Measurements from ENCODE around the gene TBC1D14.

Gene TBC1D14

DNA sequence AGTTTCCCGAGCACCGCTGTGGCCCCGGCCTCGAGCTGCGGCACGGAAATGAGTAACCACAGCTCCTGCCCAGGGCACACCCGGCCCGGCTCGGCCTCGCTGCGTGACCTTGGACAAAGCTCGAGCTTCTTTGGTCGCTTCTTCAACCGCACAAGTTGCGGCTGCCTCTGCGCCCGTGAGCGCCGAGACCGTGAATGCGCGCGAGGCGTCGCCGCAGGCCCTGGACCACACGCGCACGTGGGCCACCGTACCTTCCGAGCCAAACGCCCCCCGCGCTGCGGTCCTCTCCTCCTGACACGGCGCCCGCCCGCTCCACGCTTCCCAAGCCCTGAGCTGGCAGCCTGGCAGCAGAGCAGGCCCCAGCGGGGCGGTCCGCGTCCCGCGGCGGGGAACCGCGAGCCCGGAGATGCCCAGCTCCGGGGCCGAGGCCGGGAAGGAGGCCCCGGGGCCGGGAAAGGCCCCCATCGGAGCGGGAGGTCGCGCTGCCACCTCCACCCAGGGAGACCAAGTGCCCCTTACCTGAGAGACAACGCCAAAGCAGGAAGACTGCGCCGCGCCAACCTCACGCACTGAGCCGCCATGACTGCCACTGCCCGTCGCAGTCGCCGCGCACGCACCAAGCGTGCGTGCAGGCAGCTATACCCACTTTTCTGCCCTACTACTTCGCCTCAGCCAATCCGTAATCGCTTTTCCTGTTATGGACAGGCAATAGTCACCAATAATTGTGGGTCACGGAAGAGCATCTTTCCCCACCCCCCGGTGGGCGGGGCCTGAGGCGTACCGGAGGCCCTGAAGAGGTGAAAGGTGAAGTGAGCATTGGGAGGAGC, 158.0 kb downstream of the TBC1D14 start, which contains the start of gene GRPEL1:
GRPEL1 (minus strand) TSS at position 613 of the 827 bp plus-strand sequence; CDS start at position 581, 32 bp downstream.
- H3K36me3 ChIP-seq (ENCODE audit: control insufficient read depth in 1 of 2, insufficient read depth in 2 of 2, low read length in 2 of 2), result peaks cover 9 to 13% of the 10 kb centered on the region in 2 experiments
- peak within 1 kb of the TSS; percentile 94 for H2BK120ac ChIP-seq (ENCODE audit: insufficient read depth, low read length, poor library complexity)
- H2AFZ ChIP-seq (ENCODE audit: insufficient read depth, low read length, poor library complexity), result peak within 1 kb of the TSS; percentile 98
- H3K4me1 ChIP-seq (ENCODE audit: control insufficient read depth in 1 of 2, insufficient read depth in 2 of 2, low read length in 2 of 2), result peaks cover 7% of the 10 kb centered on the region in 2 experiments
- H2BK5ac ChIP-seq (ENCODE audit: low read depth, low read length, poor library complexity), result peak within 1 kb of the TSS; percentile 77
- peak within 1 kb of the TSS; percentile 94 for H3K14ac ChIP-seq (ENCODE audit: low read length)
- no peak within 1 kb of the TSS for H3K27ac ChIP-seq (ENCODE audit: low read depth, low read length)
- H3K79me1 ChIP-seq (ENCODE audit: low read length), result peaks cover 8% of the 10 kb centered on the region
- H2AK5ac ChIP-seq (ENCODE audit: low read length), result peak within 1 kb of the TSS; percentile 17
- H3K27me3 ChIP-seq (ENCODE audit: insufficient read depth, low read length), result no peaks in the 10 kb centered on the region
- peak; percentile 99 to 100 for DNase-seq
- H4K91ac ChIP-seq (ENCODE audit: low read depth, low read length), result peak within 1 kb of the TSS; percentile 67
- peak within 1 kb of the TSS; percentile 96 for H4K8ac ChIP-seq (ENCODE audit: low read depth, low read length)
- no CpG with 5 or more reads among the region's 81 CpGs for WGBS (ENCODE audit: extremely low coverage, insufficient coverage, insufficient read length)
- no peak within 1 kb of the TSS for H2BK12ac ChIP-seq (ENCODE audit: low read length)
- peaks cover 14% of the 10 kb centered on the region for H3K79me2 ChIP-seq (ENCODE audit: control insufficient read depth, insufficient read depth, low read length, poor library complexity)
- H4K12ac ChIP-seq (ENCODE audit: low read depth, low read length), result peak within 1 kb of the TSS; percentile 87
- no peak within 1 kb of the TSS for H3K23ac ChIP-seq (ENCODE audit: low read length)
- H3K4me3 ChIP-seq (ENCODE audit: low read depth, low read length), result peak within 1 kb of the TSS; percentile 98
- H3K9ac ChIP-seq (ENCODE audit: low read length), result peak within 1 kb of the TSS; percentile 94
- peak within 1 kb of the TSS; percentile 67 for H3K4ac ChIP-seq (ENCODE audit: low read depth, low read length)
- peak within 1 kb of the TSS; percentile 87 for H3K18ac ChIP-seq (ENCODE audit: low read length)
- no peaks in the 10 kb centered on the region for H3K9me3 ChIP-seq (ENCODE audit: insufficient read depth, low read depth, low read length)
- peak within 1 kb of the TSS; percentile 95 for H3K4me2 ChIP-seq (ENCODE audit: low read length)

GRCh38 chr4:7068279-7068842, 158.7 kb downstream of the TBC1D14 start:
- H4K8ac ChIP-seq (ENCODE audit: low read depth, low read length), result peak overlapping the region; percentile 96
- no peaks in the 10 kb centered on the region for H3K9me3 ChIP-seq (ENCODE audit: insufficient read depth, low read depth, low read length)
- H3K14ac ChIP-seq (ENCODE audit: low read length), result peak overlapping the region; percentile 94
- peak overlapping the region; percentile 87 for H3K18ac ChIP-seq (ENCODE audit: low read length)
- peak overlapping the region; percentile 76 for H3K4me3 ChIP-seq (ENCODE audit: low read depth, low read length)
- peaks cover 14% of the 10 kb centered on the region for H3K79me2 ChIP-seq (ENCODE audit: control insufficient read depth, insufficient read depth, low read length, poor library complexity)
- H2BK5ac ChIP-seq (ENCODE audit: low read depth, low read length, poor library complexity), result peak overlapping the region; percentile 77
- WGBS (ENCODE audit: extremely low coverage, insufficient coverage, insufficient read length), result no CpG with 5 or more reads among the region's 50 CpGs
- peak overlapping the region; percentile 14 for H3K9ac ChIP-seq (ENCODE audit: low read length)
- DNase-seq, result no peak
- H2AK5ac ChIP-seq (ENCODE audit: low read length), result no peak overlapping the region
- H4K12ac ChIP-seq (ENCODE audit: low read depth, low read length), result peak overlapping the region; percentile 61
- H3K4me1 ChIP-seq (ENCODE audit: control insufficient read depth in 1 of 2, insufficient read depth in 2 of 2, low read length in 2 of 2), result peaks cover 7% of the 10 kb centered on the region in 2 experiments
- peak overlapping the region; percentile 98 for H2AFZ ChIP-seq (ENCODE audit: insufficient read depth, low read length, poor library complexity)
- H4K91ac ChIP-seq (ENCODE audit: low read depth, low read length), result peak overlapping the region; percentile 67
- no peak overlapping the region for H3K27ac ChIP-seq (ENCODE audit: low read depth, low read length)
- H3K27me3 ChIP-seq (ENCODE audit: insufficient read depth, low read length), result no peaks in the 10 kb centered on the region
- H2BK12ac ChIP-seq (ENCODE audit: low read length), result no peak overlapping the region
- H3K4ac ChIP-seq (ENCODE audit: low read depth, low read length), result peak overlapping the region; percentile 23
- H3K23ac ChIP-seq (ENCODE audit: low read length), result no peak overlapping the region
- peak overlapping the region; percentile 95 for H3K4me2 ChIP-seq (ENCODE audit: low read length)
- peaks cover 5 to 7% of the 10 kb centered on the region in 2 experiments for H3K36me3 ChIP-seq (ENCODE audit: control insufficient read depth in 1 of 2, insufficient read depth in 2 of 2, low read length in 2 of 2)
- peaks cover 8% of the 10 kb centered on the region for H3K79me1 ChIP-seq (ENCODE audit: low read length)
- peak overlapping the region; percentile 94 for H2BK120ac ChIP-seq (ENCODE audit: insufficient read depth, low read length, poor library complexity)

GRCh38 chr4:7068883-7069282, 159.3 kb downstream of the TBC1D14 start:
- H4K12ac ChIP-seq (ENCODE audit: low read depth, low read length), result no peak overlapping the region
- H3K4me2 ChIP-seq (ENCODE audit: low read length), result peak overlapping the region; percentile 95
- H2AK5ac ChIP-seq (ENCODE audit: low read length), result no peak overlapping the region
- H3K9me3 ChIP-seq (ENCODE audit: insufficient read depth, low read depth, low read length), result no peaks in the 10 kb centered on the region
- no peak overlapping the region for H3K4ac ChIP-seq (ENCODE audit: low read depth, low read length)
- no peaks in the 10 kb centered on the region for H3K27me3 ChIP-seq (ENCODE audit: insufficient read depth, low read length)
- peaks cover 7% of the 10 kb centered on the region in 2 experiments for H3K4me1 ChIP-seq (ENCODE audit: control insufficient read depth in 1 of 2, insufficient read depth in 2 of 2, low read length in 2 of 2)
- no peak overlapping the region for H3K4me3 ChIP-seq (ENCODE audit: low read depth, low read length)
- H2BK12ac ChIP-seq (ENCODE audit: low read length), result no peak overlapping the region
- H4K8ac ChIP-seq (ENCODE audit: low read depth, low read length), result peak overlapping the region; percentile 61
- H3K36me3 ChIP-seq (ENCODE audit: control insufficient read depth in 1 of 2, insufficient read depth in 2 of 2, low read length in 2 of 2), result peaks cover 2% of the 10 kb centered on the region in 2 experiments
- H4K91ac ChIP-seq (ENCODE audit: low read depth, low read length), result peak overlapping the region; percentile 67
- no peak overlapping the region for H3K14ac ChIP-seq (ENCODE audit: low read length)
- H2AFZ ChIP-seq (ENCODE audit: insufficient read depth, low read length, poor library complexity), result peak overlapping the region; percentile 64
- H3K79me1 ChIP-seq (ENCODE audit: low read length), result peaks cover 8% of the 10 kb centered on the region
- H3K23ac ChIP-seq (ENCODE audit: low read length), result no peak overlapping the region
- no peak overlapping the region for H3K27ac ChIP-seq (ENCODE audit: low read depth, low read length)
- no peak overlapping the region for H2BK5ac ChIP-seq (ENCODE audit: low read depth, low read length, poor library complexity)
- H3K18ac ChIP-seq (ENCODE audit: low read length), result no peak overlapping the region
- no CpG with 5 or more reads among the region's 20 CpGs for WGBS (ENCODE audit: extremely low coverage, insufficient coverage, insufficient read length)
- H3K9ac ChIP-seq (ENCODE audit: low read length), result peak overlapping the region; percentile 51
- peaks cover 14% of the 10 kb centered on the region for H3K79me2 ChIP-seq (ENCODE audit: control insufficient read depth, insufficient read depth, low read length, poor library complexity)
- no peak overlapping the region for H2BK120ac ChIP-seq (ENCODE audit: insufficient read depth, low read length, poor library complexity)
- no peak for DNase-seq

GRCh38 chr4:7070729-7071511, 161.3 kb downstream of the TBC1D14 start:
- no peak overlapping the region for H3K14ac ChIP-seq (ENCODE audit: low read length)
- no peak overlapping the region for H3K4me2 ChIP-seq (ENCODE audit: low read length)
- H2AK5ac ChIP-seq (ENCODE audit: low read length), result no peak overlapping the region
- no peaks in the 10 kb centered on the region for H3K9me3 ChIP-seq (ENCODE audit: insufficient read depth, low read depth, low read length)
- no peak overlapping the region for H3K23ac ChIP-seq (ENCODE audit: low read length)
- H3K27ac ChIP-seq (ENCODE audit: low read depth, low read length), result no peak overlapping the region
- H4K12ac ChIP-seq (ENCODE audit: low read depth, low read length), result no peak overlapping the region
- no peak overlapping the region for H2AFZ ChIP-seq (ENCODE audit: insufficient read depth, low read length, poor library complexity)
- no peak overlapping the region for H4K8ac ChIP-seq (ENCODE audit: low read depth, low read length)
- H3K9ac ChIP-seq (ENCODE audit: low read length), result no peak overlapping the region
- H3K27me3 ChIP-seq (ENCODE audit: insufficient read depth, low read length), result no peaks in the 10 kb centered on the region
- peak; percentile 84 to 97 for DNase-seq
- no peaks in the 10 kb centered on the region for H3K36me3 ChIP-seq (ENCODE audit: control insufficient read depth in 1 of 2, insufficient read depth in 2 of 2, low read length in 2 of 2)
- H2BK120ac ChIP-seq (ENCODE audit: insufficient read depth, low read length, poor library complexity), result no peak overlapping the region
- H3K4ac ChIP-seq (ENCODE audit: low read depth, low read length), result no peak overlapping the region
- no CpG with 5 or more reads among the region's 23 CpGs for WGBS (ENCODE audit: extremely low coverage, insufficient coverage, insufficient read length)
- H3K4me1 ChIP-seq (ENCODE audit: control insufficient read depth in 1 of 2, insufficient read depth in 2 of 2, low read length in 2 of 2), result peaks cover 7% of the 10 kb centered on the region in 2 experiments
- no peak overlapping the region for H2BK5ac ChIP-seq (ENCODE audit: low read depth, low read length, poor library complexity)
- no peak overlapping the region for H4K91ac ChIP-seq (ENCODE audit: low read depth, low read length)
- peaks cover 8% of the 10 kb centered on the region for H3K79me1 ChIP-seq (ENCODE audit: low read length)
- H2BK12ac ChIP-seq (ENCODE audit: low read length), result no peak overlapping the region
- H3K18ac ChIP-seq (ENCODE audit: low read length), result no peak overlapping the region
- H3K4me3 ChIP-seq (ENCODE audit: low read depth, low read length), result no peak overlapping the region
- peaks cover 14% of the 10 kb centered on the region for H3K79me2 ChIP-seq (ENCODE audit: control insufficient read depth, insufficient read depth, low read length, poor library complexity)

Measured in trophoblast cell (in vitro differentiated cells and primary cell).